ENCODE results near the gene CREM.

- TF ChIP-seq CEBPB (IDR thresholded peaks at IDR 0.05; ENCODE audit: low read depth, low read length) = no peak
- TF ChIP-seq POLR2AphosphoS5 (IDR thresholded peaks at IDR 0.05; ENCODE audit: low read depth, low read length) = no peak
- no peak for TF ChIP-seq CTCF (IDR thresholded peaks at IDR 0.05; ENCODE audit: control extremely low read depth in 1 of 3, insufficient read depth in 1 of 3, low read depth in 1 of 3, low read length in 3 of 3)
- TF ChIP-seq POLR2A (IDR thresholded peaks at IDR 0.05; ENCODE audit: control extremely low read depth in 1 of 2, low read depth in 2 of 2, low read length in 2 of 2) = no peak
- no peak for TF ChIP-seq CBX5 (IDR thresholded peaks at IDR 0.05; ENCODE audit: low read depth, low read length)
- TF ChIP-seq, protein P1, sequence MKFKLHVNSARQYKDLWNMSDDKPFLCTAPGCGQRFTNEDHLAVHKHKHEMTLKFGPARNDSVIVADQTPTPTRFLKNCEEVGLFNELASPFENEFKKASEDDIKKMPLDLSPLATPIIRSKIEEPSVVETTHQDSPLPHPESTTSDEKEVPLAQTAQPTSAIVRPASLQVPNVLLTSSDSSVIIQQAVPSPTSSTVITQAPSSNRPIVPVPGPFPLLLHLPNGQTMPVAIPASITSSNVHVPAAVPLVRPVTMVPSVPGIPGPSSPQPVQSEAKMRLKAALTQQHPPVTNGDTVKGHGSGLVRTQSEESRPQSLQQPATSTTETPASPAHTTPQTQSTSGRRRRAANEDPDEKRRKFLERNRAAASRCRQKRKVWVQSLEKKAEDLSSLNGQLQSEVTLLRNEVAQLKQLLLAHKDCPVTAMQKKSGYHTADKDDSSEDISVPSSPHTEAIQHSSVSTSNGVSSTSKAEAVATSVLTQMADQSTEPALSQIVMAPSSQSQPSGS (IDR thresholded peaks at IDR 0.05; ENCODE audit: low read length) = no peak
- no peak for TF ChIP-seq ZNF274 (IDR thresholded peaks at IDR 0.05; ENCODE audit: borderline replicate concordance, extremely low read depth, low read length)
Observed at GRCh38 chr10:35251373-35252100, 124.9 kb downstream of the CREM start.
